Measurements from ENCODE around the gene POLR2A.
"Not testable (repeated sequence)": the region's sequence is repeated elsewhere in the genome, so short reads cannot be mapped to it uniquely, and the experiment has no call there.

GRCh38 chr17:7474767-7475166 lies 9.4 kb upstream of the POLR2A start:
- not testable (repeated sequence) for TF ChIP-seq EZH2phosphoT487 (IDR thresholded peaks at IDR 0.05; ENCODE audit: insufficient read depth, low read depth); EZH2 (IDR thresholded peaks at IDR 0.05; ENCODE audit: insufficient read depth, poor library complexity, severe bottlenecking)
